Measurements from ENCODE around the gene TAX1BP3.

DNA sequence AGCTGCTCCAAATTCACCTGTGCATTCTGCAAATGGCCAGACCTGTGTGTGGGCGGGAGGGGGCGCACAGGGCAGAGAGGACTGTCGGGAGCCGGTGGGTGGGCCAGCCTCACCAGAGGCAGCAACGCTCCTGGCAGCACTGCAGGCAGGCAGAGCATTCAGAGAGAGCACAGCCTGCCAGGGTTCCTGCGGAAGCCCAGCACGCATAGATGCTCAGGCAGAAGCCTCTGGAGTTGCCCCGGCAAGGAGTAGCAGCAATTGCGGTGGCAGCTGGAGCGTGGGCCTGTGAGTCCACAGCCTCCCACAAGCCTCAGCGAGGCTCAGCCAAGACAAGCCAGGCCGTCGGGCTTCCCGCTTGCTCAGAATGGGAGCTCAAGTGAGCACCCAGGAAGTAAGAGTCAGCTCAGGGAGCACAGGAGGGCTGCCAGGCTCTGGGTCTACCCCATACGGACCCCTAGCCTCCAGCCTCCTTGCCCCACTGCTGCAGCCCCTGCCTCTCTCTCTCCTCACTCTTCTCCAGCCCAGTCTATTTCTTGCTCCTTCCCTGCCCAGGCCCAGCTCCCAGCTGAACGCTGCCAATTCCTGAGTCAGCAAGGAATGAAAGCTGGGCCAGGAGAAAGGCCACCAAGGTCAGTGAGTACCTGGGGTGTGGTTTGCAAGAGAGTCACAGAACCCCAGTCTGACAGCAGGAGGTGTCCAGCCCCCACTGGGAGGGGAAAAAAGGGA, 9.9 kb upstream of the TAX1BP3 start:
- TF ChIP-seq FOXM1 (IDR thresholded peaks at IDR 0.05; ENCODE audit: borderline replicate concordance, low read depth), result no peak
- no peak for TF ChIP-seq CEBPB (IDR thresholded peaks at IDR 0.05)
- TF ChIP-seq CREB1 (IDR thresholded peaks at IDR 0.05; ENCODE audit: low read depth), result no peak
- TF ChIP-seq EGR1 (IDR thresholded peaks at IDR 0.05), result no peak
- TF ChIP-seq, protein P1, sequence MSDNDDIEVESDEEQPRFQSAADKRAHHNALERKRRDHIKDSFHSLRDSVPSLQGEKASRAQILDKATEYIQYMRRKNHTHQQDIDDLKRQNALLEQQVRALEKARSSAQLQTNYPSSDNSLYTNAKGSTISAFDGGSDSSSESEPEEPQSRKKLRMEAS (IDR thresholded peaks at IDR 0.05), result no peak
- TF ChIP-seq RAD21 (IDR thresholded peaks at IDR 0.05; ENCODE audit: low read depth), result no peak
- TF ChIP-seq TCF12 (IDR thresholded peaks at IDR 0.05; ENCODE audit: low read depth), result no peak
- TF ChIP-seq, protein P2, sequence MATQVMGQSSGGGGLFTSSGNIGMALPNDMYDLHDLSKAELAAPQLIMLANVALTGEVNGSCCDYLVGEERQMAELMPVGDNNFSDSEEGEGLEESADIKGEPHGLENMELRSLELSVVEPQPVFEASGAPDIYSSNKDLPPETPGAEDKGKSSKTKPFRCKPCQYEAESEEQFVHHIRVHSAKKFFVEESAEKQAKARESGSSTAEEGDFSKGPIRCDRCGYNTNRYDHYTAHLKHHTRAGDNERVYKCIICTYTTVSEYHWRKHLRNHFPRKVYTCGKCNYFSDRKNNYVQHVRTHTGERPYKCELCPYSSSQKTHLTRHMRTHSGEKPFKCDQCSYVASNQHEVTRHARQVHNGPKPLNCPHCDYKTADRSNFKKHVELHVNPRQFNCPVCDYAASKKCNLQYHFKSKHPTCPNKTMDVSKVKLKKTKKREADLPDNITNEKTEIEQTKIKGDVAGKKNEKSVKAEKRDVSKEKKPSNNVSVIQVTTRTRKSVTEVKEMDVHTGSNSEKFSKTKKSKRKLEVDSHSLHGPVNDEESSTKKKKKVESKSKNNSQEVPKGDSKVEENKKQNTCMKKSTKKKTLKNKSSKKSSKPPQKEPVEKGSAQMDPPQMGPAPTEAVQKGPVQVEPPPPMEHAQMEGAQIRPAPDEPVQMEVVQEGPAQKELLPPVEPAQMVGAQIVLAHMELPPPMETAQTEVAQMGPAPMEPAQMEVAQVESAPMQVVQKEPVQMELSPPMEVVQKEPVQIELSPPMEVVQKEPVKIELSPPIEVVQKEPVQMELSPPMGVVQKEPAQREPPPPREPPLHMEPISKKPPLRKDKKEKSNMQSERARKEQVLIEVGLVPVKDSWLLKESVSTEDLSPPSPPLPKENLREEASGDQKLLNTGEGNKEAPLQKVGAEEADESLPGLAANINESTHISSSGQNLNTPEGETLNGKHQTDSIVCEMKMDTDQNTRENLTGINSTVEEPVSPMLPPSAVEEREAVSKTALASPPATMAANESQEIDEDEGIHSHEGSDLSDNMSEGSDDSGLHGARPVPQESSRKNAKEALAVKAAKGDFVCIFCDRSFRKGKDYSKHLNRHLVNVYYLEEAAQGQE (IDR thresholded peaks at IDR 0.05; ENCODE audit: low read depth), result no peak
- TF ChIP-seq TAF1 (IDR thresholded peaks at IDR 0.05; ENCODE audit: low read depth), result no peak
- TF ChIP-seq ZBTB7A (IDR thresholded peaks at IDR 0.05; ENCODE audit: low read depth), result no peak
- TF ChIP-seq TEAD4 (IDR thresholded peaks at IDR 0.05), result no peak
- no peak for TF ChIP-seq YY1 (IDR thresholded peaks at IDR 0.05; ENCODE audit: low read depth)
